ENCODE results near the gene MATCAP1. TPM values are rescaled to one million over a fixed set of nuclear protein-coding genes. Genes with fewer than 3 reads are reported as not detected.

The MATCAP1 gene
- total and polyA plus RNA-seq, 2 of the 13 experiments (the other 11 are each of a cell fraction or from before 2014, with no cell fraction given), result 11.2 to 24.5 TPM

GRCh38 chr16:67183627-67184452, at the start of gene MATCAP1 (continued):
- TF ChIP-seq GABPA (IDR thresholded peaks at IDR 0.05; ENCODE audit: low read depth, low read length) (no peak), GABPA (CRISPR knock-in tag; IDR thresholded peaks at IDR 0.05; ENCODE audit: low read depth) (no peak), ZNF101 (CRISPR knock-in tag; IDR thresholded peaks at IDR 0.05; ENCODE audit: borderline replicate concordance, low read depth) (no peak; the same call in 1 of the 2 replicates), FOSL2 (CRISPR knock-in tag; IDR thresholded peaks at IDR 0.05) (peak; percentile 68; the same call in 1 of the 2 replicates), POLR2A (IDR thresholded peaks at IDR 0.05; ENCODE audit: insufficient read depth in 1 of 2, low read depth in 2 of 2, low read length in 2 of 2) (peak in 1 of 2 experiments; percentile 67; a peak in 2 of 4 replicates), ZNF770 (CRISPR knock-in tag; IDR thresholded peaks at IDR 0.05) (0 out of 2 replicates have a peak, but pooled peaks have one; percentile 47), TGIF2 (CRISPR knock-in tag; IDR thresholded peaks at IDR 0.05) (peak; percentile 67), ZNF577 (CRISPR knock-in tag; IDR thresholded peaks at IDR 0.05; ENCODE audit: borderline replicate concordance, low read depth) (no peak), ZNF354B (CRISPR knock-in tag; IDR thresholded peaks at IDR 0.05) (no peak), ATAD3A (CRISPR knock-in tag; IDR thresholded peaks at IDR 0.05) (no peak), ZSCAN20 (CRISPR knock-in tag; IDR thresholded peaks at IDR 0.05; ENCODE audit: borderline replicate concordance) (0 out of 2 replicates have a peak, but pooled peaks have one; percentile 53), IRF1 (CRISPR knock-in tag; IDR thresholded peaks at IDR 0.05; ENCODE audit: low read depth) (no peak), ZNF296 (CRISPR knock-in tag; conservative IDR thresholded peaks at IDR 0.05) (no peak), MIER3 (CRISPR knock-in tag; IDR thresholded peaks at IDR 0.05; ENCODE audit: borderline replicate concordance) (peak; percentile 83), KDM5B (CRISPR knock-in tag; IDR thresholded peaks at IDR 0.05; ENCODE audit: borderline replicate concordance) (peak; percentile 92), TFAP4 (IDR thresholded peaks at IDR 0.05; ENCODE audit: borderline replicate concordance, low read depth) (peak; percentile 33; the same call in 1 of the 2 replicates), TEAD2 (CRISPR knock-in tag; IDR thresholded peaks at IDR 0.05) (no peak)
- TF ChIP-seq, protein P1, sequence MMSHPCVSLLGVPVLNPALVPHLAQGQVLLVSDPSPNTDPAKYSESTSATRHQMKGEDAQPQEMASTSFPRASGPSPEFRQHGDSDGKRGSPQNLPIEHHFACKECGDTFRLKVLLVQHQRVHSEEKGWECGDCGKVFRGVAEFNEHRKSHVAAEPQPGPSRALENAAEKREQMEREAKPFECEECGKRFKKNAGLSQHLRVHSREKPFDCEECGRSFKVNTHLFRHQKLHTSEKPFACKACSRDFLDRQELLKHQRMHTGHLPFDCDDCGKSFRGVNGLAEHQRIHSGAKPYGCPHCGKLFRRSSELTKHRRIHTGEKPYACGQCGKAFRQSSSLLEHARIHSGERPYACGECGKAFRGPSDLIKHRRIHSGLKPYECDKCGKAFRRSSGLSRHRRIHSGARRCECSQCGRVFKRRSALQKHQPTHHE (CRISPR knock-in tag; IDR thresholded peaks at IDR 0.05; ENCODE audit: borderline replicate concordance), result peak; percentile 71; the same call in 1 of the 2 replicates
- TF ChIP-seq, protein P2, sequence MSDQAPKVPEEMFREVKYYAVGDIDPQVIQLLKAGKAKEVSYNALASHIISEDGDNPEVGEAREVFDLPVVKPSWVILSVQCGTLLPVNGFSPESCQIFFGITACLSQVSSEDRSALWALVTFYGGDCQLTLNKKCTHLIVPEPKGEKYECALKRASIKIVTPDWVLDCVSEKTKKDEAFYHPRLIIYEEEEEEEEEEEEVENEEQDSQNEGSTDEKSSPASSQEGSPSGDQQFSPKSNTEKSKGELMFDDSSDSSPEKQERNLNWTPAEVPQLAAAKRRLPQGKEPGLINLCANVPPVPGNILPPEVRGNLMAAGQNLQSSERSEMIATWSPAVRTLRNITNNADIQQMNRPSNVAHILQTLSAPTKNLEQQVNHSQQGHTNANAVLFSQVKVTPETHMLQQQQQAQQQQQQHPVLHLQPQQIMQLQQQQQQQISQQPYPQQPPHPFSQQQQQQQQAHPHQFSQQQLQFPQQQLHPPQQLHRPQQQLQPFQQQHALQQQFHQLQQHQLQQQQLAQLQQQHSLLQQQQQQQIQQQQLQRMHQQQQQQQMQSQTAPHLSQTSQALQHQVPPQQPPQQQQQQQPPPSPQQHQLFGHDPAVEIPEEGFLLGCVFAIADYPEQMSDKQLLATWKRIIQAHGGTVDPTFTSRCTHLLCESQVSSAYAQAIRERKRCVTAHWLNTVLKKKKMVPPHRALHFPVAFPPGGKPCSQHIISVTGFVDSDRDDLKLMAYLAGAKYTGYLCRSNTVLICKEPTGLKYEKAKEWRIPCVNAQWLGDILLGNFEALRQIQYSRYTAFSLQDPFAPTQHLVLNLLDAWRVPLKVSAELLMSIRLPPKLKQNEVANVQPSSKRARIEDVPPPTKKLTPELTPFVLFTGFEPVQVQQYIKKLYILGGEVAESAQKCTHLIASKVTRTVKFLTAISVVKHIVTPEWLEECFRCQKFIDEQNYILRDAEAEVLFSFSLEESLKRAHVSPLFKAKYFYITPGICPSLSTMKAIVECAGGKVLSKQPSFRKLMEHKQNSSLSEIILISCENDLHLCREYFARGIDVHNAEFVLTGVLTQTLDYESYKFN (CRISPR knock-in tag; conservative IDR thresholded peaks at IDR 0.05), result peak; percentile 76
- TF ChIP-seq, protein P3, sequence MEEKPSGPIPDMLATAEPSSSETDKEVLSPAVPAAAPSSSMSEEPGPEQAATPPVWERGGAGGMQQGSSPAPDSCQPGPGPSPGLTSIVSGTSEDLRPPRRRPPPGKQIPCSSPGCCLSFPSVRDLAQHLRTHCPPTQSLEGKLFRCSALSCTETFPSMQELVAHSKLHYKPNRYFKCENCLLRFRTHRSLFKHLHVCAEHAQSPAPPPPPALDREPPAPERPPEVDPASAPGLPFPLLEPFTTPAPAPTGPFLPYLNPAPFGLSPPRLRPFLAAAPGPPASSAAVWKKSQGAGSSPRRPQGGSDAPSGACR (CRISPR knock-in tag; IDR thresholded peaks at IDR 0.05), result no peak; the same call in 1 of the 2 replicates

Data from HepG2 (cell line).